Vagina (tissue), 2 donors: Measurements from ENCODE around the gene SACS.

Experiments used
- CTCF ChIP-seq, 3 experiments: fragments of 450-650 bp in 2 of 3; fragments of 200-600 bp in 1 of 3; sonication (generic) in 1 of 3; IDR thresholded peaks; one replicate each; pipeline ENCODE4 v1.5.1; 2017 to 2019; ENCODE audit warnings: antibody characterized with exemption in 3 of 3, mild to moderate bottlenecking in 2 of 3, moderate library complexity in 2 of 3
- POLR2A ChIP-seq, 2 donors: fragments of 450-650 bp; IDR thresholded peaks; one replicate each; pipeline ENCODE4 v1.6.1; 2017; ENCODE audit warnings: antibody characterized with exemption in 2 of 2, mild to moderate bottlenecking in 2 of 2, moderate library complexity in 2 of 2
- POLR2AphosphoS5 ChIP-seq, 2 donors: sonication (generic); formaldehyde crosslinking; IDR thresholded peaks; one replicate each; pipeline ENCODE4 v1.9.0; 2017; ENCODE audit warnings: antibody characterized with exemption in 2 of 2, mild to moderate bottlenecking in 2 of 2, low read depth in 1 of 2; ENCODE audit not compliant: insufficient read depth in 1 of 2

GRCh38 chr13:23325191-23325590, 108.3 kb downstream of the SACS start:
- TF ChIP-seq CTCF (IDR thresholded peaks at IDR 0.05) (no peak), POLR2A (IDR thresholded peaks at IDR 0.05) (no peak), POLR2AphosphoS5 (IDR thresholded peaks at IDR 0.05; ENCODE audit: insufficient read depth in 1 of 2, low read depth in 1 of 2) (no peak)
